Measurements from ENCODE around the gene ACR. TPM values are rescaled to one million over a fixed set of nuclear protein-coding genes. Genes with fewer than 3 reads are reported as not detected.

ACR gene
- total RNA-seq: not detected

DNA sequence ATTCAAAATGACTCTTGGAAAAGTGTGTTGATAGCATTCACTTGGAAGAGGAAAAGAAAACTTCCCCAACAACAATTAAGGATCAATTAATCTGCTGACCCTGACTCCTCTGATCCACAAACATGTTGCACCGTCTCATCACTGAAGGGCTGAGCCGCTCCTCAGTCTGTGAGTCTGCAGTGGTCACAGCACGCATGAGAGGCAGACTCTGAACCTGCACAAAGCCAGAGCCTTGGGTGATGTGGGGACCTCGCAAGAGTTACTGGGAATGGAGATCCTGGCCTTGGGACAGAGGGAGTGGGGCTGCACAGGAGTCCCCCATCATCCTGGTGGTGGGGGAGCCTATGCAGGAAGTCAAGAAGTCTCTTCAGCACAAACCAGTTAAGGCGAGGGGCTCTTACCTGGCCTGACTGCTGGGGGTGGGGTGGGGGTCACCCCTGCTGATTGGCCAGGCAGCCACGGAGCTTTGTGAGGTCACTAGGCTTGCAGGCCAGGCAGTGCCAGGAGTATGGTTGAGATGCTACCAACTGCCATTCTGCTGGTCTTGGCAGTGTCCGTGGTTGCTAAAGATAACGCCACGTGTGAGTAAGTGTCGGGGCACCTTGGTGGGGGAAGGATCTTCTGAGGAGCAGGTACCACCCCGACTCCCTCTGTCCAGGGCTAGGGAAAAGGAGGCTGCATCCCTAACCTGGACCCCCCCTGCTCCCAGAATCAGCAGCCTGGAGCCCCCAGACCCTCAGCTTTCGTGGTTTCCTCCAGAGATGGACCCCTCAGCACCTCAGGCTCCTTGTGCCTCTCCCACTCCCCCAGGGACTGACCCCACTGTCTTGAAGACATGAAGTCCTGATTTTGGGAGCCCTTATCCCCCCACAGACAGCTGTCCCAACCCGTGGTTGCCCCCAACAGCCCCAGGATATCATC, at the start of gene ACR:
TSS of gene ACR (plus strand) at position 477 of the 921 bp plus-strand sequence. CDS start at position 509, 32 bp downstream.
- CTCF ChIA-PET: no interaction called here
- H3K4me1 Mint-ChIP-seq (ENCODE audit: low read depth): no peaks in the 10 kb centered on the region
- no peaks in the 10 kb centered on the region for H3K27me3 Mint-ChIP-seq (ENCODE audit: low read depth)
- H3K9me3 Mint-ChIP-seq: no peaks in the 10 kb centered on the region
- intact Hi-C loops (cut with micrococcal nuclease): no loop called here
- H3K4me3 Mint-ChIP-seq: no peak within 1 kb of the TSS
- no peak for DNase-seq
- no peak within 1 kb of the TSS for H3K27ac Mint-ChIP-seq
- no peaks in the 10 kb centered on the region for H3K36me3 Mint-ChIP-seq (ENCODE audit: low read depth)

DNA sequence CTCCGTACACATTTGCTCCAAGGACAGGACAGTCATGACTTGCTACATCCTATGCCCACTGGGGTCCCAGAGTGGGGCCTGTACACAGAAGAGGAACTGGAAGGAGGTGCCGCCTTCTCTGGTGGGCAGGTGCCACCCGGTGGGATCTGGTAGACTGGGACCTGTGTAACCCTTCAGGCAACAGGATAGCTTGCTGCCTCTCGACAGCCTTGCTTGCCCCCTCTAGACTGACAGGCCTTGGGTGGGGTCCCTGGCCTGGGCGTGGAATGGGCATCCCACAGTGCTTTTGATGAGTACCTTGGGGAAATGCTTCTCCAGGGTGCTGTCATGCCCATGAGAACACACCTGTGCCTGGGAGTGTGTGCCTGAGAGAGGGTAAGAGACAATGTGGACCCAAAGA, 49.6 kb upstream of the ACR start:
- no peaks in the 10 kb centered on the region for H3K36me3 Mint-ChIP-seq (ENCODE audit: low read depth)
- DNase-seq: no peak
- H3K4me3 Mint-ChIP-seq: no peak overlapping the region
- no peak overlapping the region for H3K27ac Mint-ChIP-seq
- intact Hi-C loops (cut with micrococcal nuclease): no loop called here
- peaks cover 4% of the 10 kb centered on the region for H3K4me1 Mint-ChIP-seq (ENCODE audit: low read depth)
- peaks cover 3% of the 10 kb centered on the region for H3K27me3 Mint-ChIP-seq (ENCODE audit: low read depth)
- no peaks in the 10 kb centered on the region for H3K9me3 Mint-ChIP-seq
- CTCF ChIA-PET: no interaction called here

DNA sequence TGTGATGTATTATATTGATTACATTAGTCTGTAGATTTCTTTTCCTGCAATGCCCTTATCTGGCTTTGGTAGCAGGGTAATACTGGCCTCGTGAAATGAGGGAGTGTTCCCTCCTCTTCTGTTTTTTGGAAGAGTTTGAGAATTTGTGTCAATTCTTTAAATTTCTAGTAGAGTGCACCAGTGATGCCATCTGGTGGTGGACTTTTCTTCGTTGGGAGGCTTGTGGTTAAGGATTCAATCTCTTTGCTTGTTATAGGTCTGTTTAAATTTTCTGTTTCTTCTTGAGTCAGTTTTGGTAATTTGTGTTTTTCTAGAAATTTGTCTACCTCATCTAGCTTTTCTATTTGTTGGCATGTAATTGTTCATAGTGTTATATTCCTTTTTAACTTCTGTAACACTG, 46.5 kb upstream of the ACR start:
- intact Hi-C loops (cut with micrococcal nuclease): loop anchor here (1.0 to 2.0 kb wide), 3 partner anchors 63 to 108 kb away; partner anchors contain the start of gene ARSA
- peak; percentile 75 for DNase-seq
- no peaks in the 10 kb centered on the region for H3K36me3 Mint-ChIP-seq (ENCODE audit: low read depth)
- peaks cover 3% of the 10 kb centered on the region for H3K27me3 Mint-ChIP-seq (ENCODE audit: low read depth)
- no peaks in the 10 kb centered on the region for H3K9me3 Mint-ChIP-seq
- CTCF ChIA-PET: interaction anchor here (1.0 to 1.9 kb wide), 4 partner anchors 22 to 351 kb away, joined by 3 to 6 read pairs (median 4); partner anchors contain the start of gene TYMP
- H3K4me1 Mint-ChIP-seq (ENCODE audit: low read depth): peaks cover 4% of the 10 kb centered on the region
- no peak overlapping the region for H3K27ac Mint-ChIP-seq
- no peak overlapping the region for H3K4me3 Mint-ChIP-seq

DNA sequence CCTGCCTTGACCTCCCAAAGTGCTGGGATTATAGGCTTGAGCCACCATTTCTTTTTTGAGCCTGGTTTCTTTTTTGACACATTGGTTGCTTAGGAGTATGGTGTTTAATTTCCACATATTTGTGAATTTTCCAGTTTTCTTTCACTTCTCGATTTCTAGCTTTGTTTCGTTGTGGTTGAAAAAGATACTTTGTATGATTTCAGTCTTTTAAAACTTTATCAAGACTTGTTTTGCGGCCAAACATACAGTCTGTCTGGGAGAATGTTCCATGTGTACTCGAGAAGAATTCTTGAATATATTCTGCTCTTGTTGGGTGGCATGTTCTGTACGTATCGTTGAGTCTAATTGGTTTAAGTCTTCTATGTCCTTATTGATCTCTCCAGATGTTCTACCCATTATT, 44.5 kb upstream of the ACR start:
- H3K4me3 Mint-ChIP-seq: no peak overlapping the region
- H3K9me3 Mint-ChIP-seq: no peaks in the 10 kb centered on the region
- H3K27me3 Mint-ChIP-seq (ENCODE audit: low read depth): no peaks in the 10 kb centered on the region
- CTCF ChIA-PET: interaction anchor here (1.7 kb wide), 1 partner anchor 167 kb away, joined by 5 read pairs; no protein-coding TSS in a partner anchor
- peaks cover 4% of the 10 kb centered on the region for H3K4me1 Mint-ChIP-seq (ENCODE audit: low read depth)
- DNase-seq: no peak
- H3K27ac Mint-ChIP-seq: no peak overlapping the region
- intact Hi-C loops (cut with micrococcal nuclease): no loop called here
- no peaks in the 10 kb centered on the region for H3K36me3 Mint-ChIP-seq (ENCODE audit: low read depth)

DNA sequence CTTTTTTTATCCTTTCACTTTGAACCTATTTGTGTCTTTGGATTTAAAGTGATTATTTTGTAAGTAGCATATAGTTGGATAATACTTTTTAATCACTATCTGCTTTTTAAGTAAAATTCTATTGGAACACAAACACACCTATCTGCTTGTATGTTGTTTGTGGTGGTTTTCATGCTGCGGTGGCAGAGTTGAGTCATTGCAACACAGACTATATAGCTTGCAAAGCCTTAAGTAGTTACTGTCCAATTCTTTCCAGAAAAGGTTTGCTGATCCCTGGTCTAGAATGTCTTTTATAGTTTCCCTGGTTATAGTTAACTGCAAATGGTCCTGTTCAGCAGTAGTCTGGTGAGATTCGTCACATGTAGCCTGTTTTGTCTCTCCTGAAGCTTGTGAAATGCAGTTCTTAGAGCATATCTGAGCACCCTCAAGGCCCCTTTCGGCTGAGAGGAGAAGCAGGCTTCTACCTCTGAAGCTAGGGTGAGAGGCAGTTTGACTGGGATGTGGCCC, 43.9 kb upstream of the ACR start:
- H3K27ac Mint-ChIP-seq: no peak overlapping the region
- no peaks in the 10 kb centered on the region for H3K27me3 Mint-ChIP-seq (ENCODE audit: low read depth)
- H3K36me3 Mint-ChIP-seq (ENCODE audit: low read depth): no peaks in the 10 kb centered on the region
- no peak for DNase-seq
- intact Hi-C loops (cut with micrococcal nuclease): no loop called here
- no peaks in the 10 kb centered on the region for H3K9me3 Mint-ChIP-seq
- H3K4me3 Mint-ChIP-seq: no peak overlapping the region
- peaks cover 4% of the 10 kb centered on the region for H3K4me1 Mint-ChIP-seq (ENCODE audit: low read depth)
- CTCF ChIA-PET: interaction anchor here (0.6 to 1.7 kb wide), 2 partner anchors 57 to 168 kb away, joined by 3 to 5 read pairs; no protein-coding TSS in a partner anchor

DNA sequence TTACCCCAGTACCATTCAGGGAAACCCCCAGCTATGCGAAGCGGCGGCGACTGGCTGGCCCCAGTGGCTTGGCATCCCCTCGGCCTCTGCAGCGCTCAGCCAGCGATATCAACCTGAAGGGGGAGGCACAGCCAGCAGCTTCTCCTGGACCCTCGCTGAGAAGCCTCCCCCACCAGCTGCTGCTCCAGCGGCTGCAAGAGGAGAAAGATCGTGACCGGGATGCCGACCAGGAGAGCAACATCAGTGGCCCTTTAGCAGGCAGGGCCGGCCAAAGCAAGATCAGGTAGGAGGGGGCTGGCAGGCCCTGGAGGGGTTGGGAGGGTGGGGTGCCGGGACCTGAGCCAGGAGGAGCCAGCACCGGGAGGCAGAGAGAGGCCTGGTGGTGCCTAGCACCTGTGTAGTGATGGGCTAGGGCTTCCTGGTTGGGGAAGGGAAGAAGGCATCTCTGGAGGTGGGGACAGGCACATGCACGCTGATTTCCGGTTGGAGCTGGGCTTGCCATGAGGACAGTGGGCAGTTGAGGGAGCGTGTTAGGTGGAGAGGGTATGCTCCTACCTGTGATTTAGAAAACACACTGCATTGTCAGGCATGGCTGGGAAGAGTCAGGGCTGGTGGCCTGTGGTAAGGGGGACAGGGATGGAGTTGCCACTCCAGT, 43.1 kb upstream of the ACR start:
- peaks cover 4% of the 10 kb centered on the region for H3K4me1 Mint-ChIP-seq (ENCODE audit: low read depth)
- CTCF ChIA-PET: interaction anchor here (0.6 to 1.7 kb wide), 2 partner anchors 58 to 169 kb away, joined by 3 to 5 read pairs; no protein-coding TSS in a partner anchor
- DNase-seq: no peak
- no peaks in the 10 kb centered on the region for H3K27me3 Mint-ChIP-seq (ENCODE audit: low read depth)
- no peak overlapping the region for H3K27ac Mint-ChIP-seq
- no peak overlapping the region for H3K4me3 Mint-ChIP-seq
- intact Hi-C loops (cut with micrococcal nuclease): no loop called here
- H3K9me3 Mint-ChIP-seq: no peaks in the 10 kb centered on the region
- H3K36me3 Mint-ChIP-seq (ENCODE audit: low read depth): no peaks in the 10 kb centered on the region

DNA sequence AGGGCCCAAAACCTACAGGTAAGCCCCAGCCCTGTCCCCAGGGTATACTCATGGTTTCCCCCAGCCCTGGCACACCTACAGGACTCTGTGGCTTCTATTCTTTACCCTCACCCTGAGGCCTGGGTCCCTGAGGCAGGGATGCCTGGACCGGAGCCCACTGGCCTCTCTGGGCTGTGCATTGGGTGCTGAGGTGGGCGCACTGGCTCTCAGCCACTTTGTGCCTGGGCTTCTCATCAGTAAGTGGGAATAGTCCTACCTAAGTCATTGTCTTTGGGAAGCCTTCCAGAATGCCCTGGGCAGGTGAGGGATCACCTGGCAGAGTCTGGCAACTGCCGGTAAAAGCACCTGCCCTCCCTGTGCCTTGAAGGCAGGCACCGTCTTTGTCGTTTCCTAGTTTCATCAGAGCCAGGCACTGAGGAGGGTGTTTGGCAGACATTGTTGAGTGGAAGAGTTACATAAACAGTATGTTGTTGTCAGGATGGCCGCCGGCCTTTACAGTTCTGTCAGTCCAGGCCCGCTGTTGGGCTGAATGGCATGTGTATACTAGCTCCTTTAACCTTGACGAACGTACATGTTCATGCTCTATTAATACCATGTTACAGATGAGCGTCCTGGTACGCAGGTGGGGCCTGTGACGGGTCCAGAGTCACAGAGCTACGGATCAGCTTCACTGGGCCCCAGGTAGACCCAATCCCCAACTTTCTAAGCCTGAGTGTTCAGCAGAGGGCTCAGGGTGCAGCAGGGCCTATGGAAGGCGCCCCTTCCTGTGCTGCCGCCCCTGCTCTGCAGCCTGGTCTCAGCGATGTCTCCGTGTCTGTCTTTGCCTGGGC, 42.4 kb upstream of the ACR start:
- CTCF ChIA-PET: no interaction called here
- H3K27ac Mint-ChIP-seq: no peak overlapping the region
- H3K4me3 Mint-ChIP-seq: no peak overlapping the region
- no peaks in the 10 kb centered on the region for H3K9me3 Mint-ChIP-seq
- no peak for DNase-seq
- H3K27me3 Mint-ChIP-seq (ENCODE audit: low read depth): no peaks in the 10 kb centered on the region
- no peaks in the 10 kb centered on the region for H3K36me3 Mint-ChIP-seq (ENCODE audit: low read depth)
- H3K4me1 Mint-ChIP-seq (ENCODE audit: low read depth): peaks cover 4% of the 10 kb centered on the region
- intact Hi-C loops (cut with micrococcal nuclease): no loop called here

DNA sequence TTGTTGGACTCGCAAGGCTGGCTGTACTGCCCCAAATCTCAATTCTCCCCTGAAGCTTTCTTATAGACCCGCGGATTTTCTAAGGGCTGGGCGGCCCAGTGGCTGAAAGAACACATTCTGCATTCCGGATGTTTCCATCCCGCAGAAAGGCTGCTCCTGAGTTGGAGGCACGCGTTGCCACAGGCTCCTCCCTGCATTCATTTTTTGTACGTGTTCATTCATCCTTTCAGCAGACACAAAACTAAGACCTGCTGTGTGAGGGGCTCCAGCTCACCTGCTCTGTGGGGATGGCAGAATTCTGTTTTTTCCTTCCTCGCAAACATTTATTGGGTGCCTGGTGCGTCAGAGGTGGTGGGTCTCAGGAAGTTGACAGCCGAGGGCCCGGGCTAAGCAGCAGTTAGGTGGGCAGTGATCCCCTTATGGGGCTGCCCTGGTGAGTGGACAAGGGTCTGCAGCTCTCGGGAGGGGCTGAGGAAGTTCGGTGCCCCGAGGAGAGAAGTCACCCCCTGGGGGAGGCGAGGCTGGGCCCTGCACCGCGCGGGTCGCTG, 41.7 kb upstream of the ACR start:
- intact Hi-C loops (cut with micrococcal nuclease): no loop called here
- Mint-ChIP-seq H3K27me3 (ENCODE audit: low read depth) (no peaks in the 10 kb centered on the region), H3K9me3 (no peaks in the 10 kb centered on the region), H3K4me1 (ENCODE audit: low read depth) (peaks cover 4% of the 10 kb centered on the region), H3K27ac (no peak overlapping the region), H3K36me3 (ENCODE audit: low read depth) (no peaks in the 10 kb centered on the region), H3K4me3 (no peak overlapping the region)
- no peak for DNase-seq
- CTCF ChIA-PET: interaction anchor here (1.0 kb wide), 1 partner anchor 54 kb away, joined by 3 read pairs; no protein-coding TSS in a partner anchor

DNA sequence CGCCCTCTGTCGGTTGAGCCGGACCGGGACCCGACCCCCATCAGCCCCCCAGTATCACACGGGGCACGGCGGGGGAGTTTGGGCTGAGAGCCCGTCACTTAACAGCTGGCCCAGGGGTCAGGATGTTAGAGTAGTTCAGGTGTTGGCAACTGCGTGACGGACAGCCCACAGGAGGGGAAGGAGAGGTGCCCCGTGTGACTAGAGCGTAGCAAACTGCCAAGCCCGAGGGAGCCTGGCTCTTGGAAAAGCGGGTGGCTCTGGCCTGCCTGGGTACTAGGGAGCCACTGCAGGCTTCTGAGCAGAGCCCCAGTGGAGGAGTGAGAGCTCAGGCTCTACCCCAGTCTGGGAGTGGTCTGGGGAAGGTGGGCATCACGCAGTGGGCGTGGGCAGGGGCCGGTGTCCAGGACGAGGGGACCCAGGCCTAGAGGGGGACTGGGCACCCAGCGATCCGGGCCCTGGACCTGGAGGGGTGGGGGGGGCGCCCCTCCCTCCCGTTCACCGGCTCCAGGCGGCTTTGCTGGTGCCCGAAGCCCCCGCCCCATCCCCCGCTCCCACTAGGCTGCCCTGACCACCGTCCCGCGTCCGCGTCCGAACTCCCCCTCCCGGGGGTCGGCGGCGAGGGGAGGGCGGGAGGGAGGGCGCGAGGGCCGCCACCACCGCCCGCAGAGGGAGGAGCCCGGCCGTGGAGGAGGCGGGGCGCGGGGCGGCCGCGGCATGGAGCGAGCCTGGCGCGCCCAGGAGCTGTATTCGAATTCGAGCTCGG, 41.0 kb upstream of the ACR start:
- CTCF ChIA-PET: interaction anchor here (1.0 kb wide), 1 partner anchor 55 kb away, joined by 3 read pairs; no protein-coding TSS in a partner anchor
- peaks cover 4% of the 10 kb centered on the region for H3K4me1 Mint-ChIP-seq (ENCODE audit: low read depth)
- H3K27ac Mint-ChIP-seq: no peak overlapping the region
- no peak overlapping the region for H3K4me3 Mint-ChIP-seq
- no peaks in the 10 kb centered on the region for H3K27me3 Mint-ChIP-seq (ENCODE audit: low read depth)
- H3K36me3 Mint-ChIP-seq (ENCODE audit: low read depth): no peaks in the 10 kb centered on the region
- H3K9me3 Mint-ChIP-seq: no peaks in the 10 kb centered on the region
- intact Hi-C loops (cut with micrococcal nuclease): no loop called here
- DNase-seq: no peak

DNA sequence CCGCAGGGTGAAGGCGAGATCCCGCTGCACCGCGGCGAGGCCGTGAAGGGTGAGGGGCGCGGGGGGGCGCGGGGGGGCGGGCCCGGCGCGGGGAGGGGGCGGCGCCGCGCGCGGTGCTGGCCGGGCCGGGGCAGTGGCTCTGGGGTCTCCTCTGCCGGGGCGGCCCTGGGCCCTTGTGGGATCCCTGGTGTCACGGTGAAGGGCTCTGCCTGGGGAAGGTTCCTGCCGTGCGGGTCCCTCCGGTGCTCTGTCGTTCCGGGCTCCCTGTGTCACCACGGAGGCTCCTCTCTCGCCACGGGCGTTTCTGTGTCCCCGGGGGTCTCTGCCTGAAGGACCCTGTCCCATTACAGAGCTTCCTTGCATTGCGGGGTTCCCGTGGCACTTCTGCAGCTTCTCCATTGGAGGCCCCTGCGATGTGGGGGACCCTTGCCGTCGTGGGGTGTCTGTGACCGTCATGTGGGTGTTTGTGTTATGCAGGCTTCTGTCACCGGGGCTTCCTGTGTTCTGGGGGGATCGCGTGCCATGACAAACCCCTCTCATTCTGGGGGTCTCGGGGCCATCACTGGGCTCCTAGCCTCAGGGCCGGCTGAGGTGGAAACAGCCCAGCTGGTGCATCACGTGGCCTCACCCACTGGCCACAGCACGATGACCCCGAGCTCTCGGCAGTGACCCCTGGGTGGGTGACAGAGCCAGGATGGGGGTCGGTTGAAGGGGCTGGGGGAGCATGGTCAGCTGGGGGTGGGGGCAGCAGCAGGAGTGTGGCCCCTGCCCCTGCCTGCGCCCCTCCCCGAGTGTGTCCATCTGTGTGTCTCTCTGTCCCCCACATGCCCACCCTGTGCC, 40.1 kb upstream of the ACR start:
- no peak for DNase-seq
- H3K4me1 Mint-ChIP-seq (ENCODE audit: low read depth): peaks cover 12% of the 10 kb centered on the region
- intact Hi-C loops (cut with micrococcal nuclease): no loop called here
- H3K27me3 Mint-ChIP-seq (ENCODE audit: low read depth): no peaks in the 10 kb centered on the region
- no peaks in the 10 kb centered on the region for H3K36me3 Mint-ChIP-seq (ENCODE audit: low read depth)
- H3K27ac Mint-ChIP-seq: no peak overlapping the region
- H3K4me3 Mint-ChIP-seq: no peak overlapping the region
- CTCF ChIA-PET: no interaction called here
- no peaks in the 10 kb centered on the region for H3K9me3 Mint-ChIP-seq

All from activated naive CD4-positive, alpha-beta T cell treated with anti-CD3 and anti-CD28 coated beads for 36 hours (primary cell).